Measurements from ENCODE around the gene TMEM14A.

DNA sequence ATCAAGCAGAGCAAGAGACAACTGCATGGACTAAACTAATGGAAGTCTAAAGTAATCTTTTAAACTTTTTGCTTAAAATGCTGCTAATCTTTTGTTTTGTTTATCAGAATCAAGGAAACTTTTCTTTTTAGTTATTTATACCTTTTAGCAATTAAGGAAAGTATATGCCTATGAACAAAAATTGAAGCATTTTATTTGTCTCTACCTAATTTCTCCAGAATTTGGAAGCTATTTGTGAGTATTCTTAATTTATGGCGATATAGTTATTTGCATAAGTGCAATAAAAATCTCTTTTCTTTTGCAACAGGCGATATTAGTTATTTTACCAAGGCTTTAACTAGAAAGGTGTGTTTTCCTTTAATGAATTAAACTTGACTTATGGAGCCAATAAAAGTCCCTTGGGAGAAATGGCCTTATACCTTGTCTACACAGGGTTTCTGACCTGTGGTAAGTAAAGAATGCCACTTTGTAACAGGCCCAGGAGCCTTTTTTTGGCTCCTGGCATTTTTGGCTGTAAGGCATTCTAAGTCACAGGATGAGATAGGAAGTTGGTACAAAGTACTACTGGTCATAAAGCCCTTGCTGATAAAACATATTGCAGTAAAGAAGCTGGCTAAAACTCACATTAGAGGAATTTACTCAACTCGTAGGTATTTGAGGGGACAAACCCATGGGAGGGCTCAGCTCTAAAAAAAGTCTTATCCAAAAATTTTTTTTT, 37.2 kb downstream of the TMEM14A start:
- TF ChIP-seq, protein P1, sequence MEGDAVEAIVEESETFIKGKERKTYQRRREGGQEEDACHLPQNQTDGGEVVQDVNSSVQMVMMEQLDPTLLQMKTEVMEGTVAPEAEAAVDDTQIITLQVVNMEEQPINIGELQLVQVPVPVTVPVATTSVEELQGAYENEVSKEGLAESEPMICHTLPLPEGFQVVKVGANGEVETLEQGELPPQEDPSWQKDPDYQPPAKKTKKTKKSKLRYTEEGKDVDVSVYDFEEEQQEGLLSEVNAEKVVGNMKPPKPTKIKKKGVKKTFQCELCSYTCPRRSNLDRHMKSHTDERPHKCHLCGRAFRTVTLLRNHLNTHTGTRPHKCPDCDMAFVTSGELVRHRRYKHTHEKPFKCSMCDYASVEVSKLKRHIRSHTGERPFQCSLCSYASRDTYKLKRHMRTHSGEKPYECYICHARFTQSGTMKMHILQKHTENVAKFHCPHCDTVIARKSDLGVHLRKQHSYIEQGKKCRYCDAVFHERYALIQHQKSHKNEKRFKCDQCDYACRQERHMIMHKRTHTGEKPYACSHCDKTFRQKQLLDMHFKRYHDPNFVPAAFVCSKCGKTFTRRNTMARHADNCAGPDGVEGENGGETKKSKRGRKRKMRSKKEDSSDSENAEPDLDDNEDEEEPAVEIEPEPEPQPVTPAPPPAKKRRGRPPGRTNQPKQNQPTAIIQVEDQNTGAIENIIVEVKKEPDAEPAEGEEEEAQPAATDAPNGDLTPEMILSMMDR (IDR thresholded peaks at IDR 0.05; ENCODE audit: low read length), result no peak
- no peak for TF ChIP-seq EZH2 (IDR thresholded peaks at IDR 0.05; ENCODE audit: borderline replicate concordance, low read length)
